Fibroblast of lung (primary cell): ENCODE results near the gene FOXR1. TPM values are rescaled to one million over a fixed set of nuclear protein-coding genes. Genes with fewer than 3 reads are reported as not detected.

Experiments
- DNase-seq, 2 donors: peaks; one replicate each; pipeline versions ENCODE4 v3.0.0 to v3.0.0-alpha.2; 2010; ENCODE audit warnings: low read depth in 2 of 2
- H2AFZ ChIP-seq: 2 replicates; pipeline ENCODE4 v1.5.1; 2012; ENCODE audit warnings: low read length, control low read depth, inconsistent platforms
- H3K27ac ChIP-seq: 2 replicates; pipeline ENCODE4 v1.5.1; 2011; ENCODE audit warnings: low read length, control low read depth; ENCODE audit not compliant: insufficient read depth
- H3K27me3 ChIP-seq: 2 replicates; pipeline ENCODE4 v1.5.1; 2011; ENCODE audit warnings: mild to moderate bottlenecking, low read length; ENCODE audit not compliant: control insufficient read depth, insufficient read depth
- H3K36me3 ChIP-seq: 2 replicates; pipeline ENCODE4 v1.5.1; 2011; ENCODE audit warnings: low read length; ENCODE audit not compliant: control insufficient read depth, insufficient read depth
- H3K4me1 ChIP-seq: 2 replicates; pipeline ENCODE4 v1.5.1; 2011; ENCODE audit warnings: low read length; ENCODE audit not compliant: control insufficient read depth, insufficient read depth; ENCODE audit errors: extremely low read depth
- H3K4me2 ChIP-seq: 2 replicates; pipeline ENCODE4 v1.5.1; 2011; ENCODE audit warnings: low read length, control low read depth; ENCODE audit not compliant: insufficient read depth; ENCODE audit errors: extremely low read depth
- H3K4me3 ChIP-seq, 4 experiments: fragments of 200-600 bp in 1 of 4; sonication (generic) in 1 of 4; replicated peaks in 1 of 4; 2 replicates each; pipeline ENCODE4 v1.5.1; 2011 to 2016; ENCODE audit warnings: low read length in 4 of 4, low read depth in 3 of 4, mild to moderate bottlenecking in 3 of 4, control low read depth in 2 of 4, inconsistent platforms in 1 of 4, mixed read lengths in 1 of 4; ENCODE audit not compliant: insufficient read depth in 1 of 4; ENCODE audit errors: control extremely low read depth in 1 of 4
- H3K79me2 ChIP-seq: 2 replicates; pipeline ENCODE4 v1.5.1; 2012; ENCODE audit warnings: mild to moderate bottlenecking, low read length, inconsistent platforms; ENCODE audit not compliant: control insufficient read depth, insufficient read depth
- H3K9ac ChIP-seq: 2 replicates; pipeline ENCODE4 v1.5.1; 2011; ENCODE audit warnings: mild to moderate bottlenecking, low read length, control low read depth; ENCODE audit not compliant: insufficient read depth
- H3K9me3 ChIP-seq: 2 replicates; pipeline ENCODE4 v1.5.1; 2012; ENCODE audit warnings: low read depth, low read length; ENCODE audit not compliant: control insufficient read depth, insufficient read depth
- H4K20me1 ChIP-seq: 2 replicates; pipeline ENCODE4 v1.5.1; 2011; ENCODE audit warnings: low read length; ENCODE audit not compliant: control insufficient read depth, insufficient read depth; ENCODE audit errors: extremely low read depth
- CTCF ChIP-seq, 2 donors: IDR thresholded peaks in 1 of 2; conservative IDR thresholded peaks in 1 of 2; 1 replicate in 1 of 2; 2 replicates in 1 of 2; pipeline ENCODE4 v1.5.1; 2011 to 2012; ENCODE audit warnings: low read length in 2 of 2, control low read depth in 1 of 2, inconsistent platforms in 1 of 2, low read depth in 1 of 2, mild to moderate bottlenecking in 1 of 2
- EZH2 ChIP-seq: IDR thresholded peaks from 2 replicates; pipeline ENCODE4 v1.5.1; 2012; ENCODE audit warnings: low read length, control low read depth, mild to moderate bottlenecking; ENCODE audit errors: missing control alignments
- polyA plus RNA-seq, 2 donors: library from polyadenylated mRNA; depleted of rRNA in 1 of 2; stranded (reverse) in 1 of 2; unstranded in 1 of 2; fragments of >200 nt; gene quantifications; 2 replicates each; pipeline ENCODE4 v1.2.1, GENCODE V29; 2011 to 2012; ENCODE audit warnings: missing spikeins in 1 of 2
- total RNA-seq: library from RNA; depleted of rRNA; stranded (reverse); fragments of >200 nt; gene quantifications from 2 replicates; pipeline ENCODE4 v1.2.1, GENCODE V29; 2014

Gene FOXR1
- total and polyA plus RNA-seq, 2 donors (not counting 1 experiment from before 2014, with no cell fraction given): not detected

GRCh38 chr11:119025541-119025940, 54.0 kb downstream of the FOXR1 start:
- Histone ChIP-seq H4K20me1 (no peaks in the 10 kb centered on the region), H3K4me1 (no peaks in the 10 kb centered on the region), H3K4me2 (no peak overlapping the region), H3K36me3 (peaks cover 18% of the 10 kb centered on the region), H3K27me3 (no peaks in the 10 kb centered on the region), H3K79me2 (peaks cover 12% of the 10 kb centered on the region), H2AFZ (no peak overlapping the region), H3K27ac (no peak overlapping the region), H3K9me3 (no peaks in the 10 kb centered on the region), H3K4me3 (no peak overlapping the region), H3K9ac (no peak overlapping the region)
- TF ChIP-seq EZH2 (no peak), CTCF (conservative IDR thresholded peaks at IDR 0.05 in 1 of 2, IDR thresholded peaks at IDR 0.05 in 1 of 2; ENCODE audit: low read depth in 1 of 2, low read length in 2 of 2) (no peak)
- no peak for DNase-seq

- no peaks in the 10 kb centered on the region for H3K9me3 ChIP-seq
- peaks cover 7% of the 10 kb centered on the region for H3K79me2 ChIP-seq
- H3K36me3 ChIP-seq: peaks cover 18% of the 10 kb centered on the region
- H3K27ac ChIP-seq: no peak overlapping the region
- H3K4me1 ChIP-seq: no peaks in the 10 kb centered on the region
- H3K4me2 ChIP-seq: no peak overlapping the region
- no peak for DNase-seq
- TF ChIP-seq EZH2 (no peak), CTCF (conservative IDR thresholded peaks at IDR 0.05 in 1 of 2, IDR thresholded peaks at IDR 0.05 in 1 of 2; ENCODE audit: low read depth in 1 of 2, low read length in 2 of 2) (no peak)
- H3K27me3 ChIP-seq: no peaks in the 10 kb centered on the region
- H3K9ac ChIP-seq: no peak overlapping the region
- no peak overlapping the region for H3K4me3 ChIP-seq
- H2AFZ ChIP-seq: no peak overlapping the region
- no peaks in the 10 kb centered on the region for H4K20me1 ChIP-seq
Observed at GRCh38 chr11:119025978-119026766, 54.6 kb downstream of the FOXR1 start.

GRCh38 chr11:119026970-119027369, 55.4 kb downstream of the FOXR1 start:
- Histone ChIP-seq H3K79me2 (no peaks in the 10 kb centered on the region), H3K4me2 (no peak overlapping the region), H3K9ac (no peak overlapping the region), H2AFZ (no peak overlapping the region), H3K27me3 (no peaks in the 10 kb centered on the region), H3K9me3 (no peaks in the 10 kb centered on the region), H3K4me1 (no peaks in the 10 kb centered on the region), H3K27ac (no peak overlapping the region), H3K36me3 (peaks cover 14% of the 10 kb centered on the region), H4K20me1 (no peaks in the 10 kb centered on the region), H3K4me3 (no peak overlapping the region)
- no peak for DNase-seq
- TF ChIP-seq CTCF (conservative IDR thresholded peaks at IDR 0.05 in 1 of 2, IDR thresholded peaks at IDR 0.05 in 1 of 2; ENCODE audit: low read depth in 1 of 2, low read length in 2 of 2): no peak
- TF ChIP-seq EZH2: no peak
